NOMO-1 treated with dmso at 0.1 percent for 144 hours (cell line): Measurements from ENCODE around the gene TICAM1.
"Not testable (repeated sequence)": the region's sequence is repeated elsewhere in the genome, so short reads cannot be mapped to it uniquely, and the experiment has no call there.

Experiments
- DNase-seq: peaks from one replicate; lab custom pipeline; 2025; ENCODE audit not compliant: unreplicated experiment; lab: John Stamatoyannopoulos, UW

The TICAM1 gene

DNA sequence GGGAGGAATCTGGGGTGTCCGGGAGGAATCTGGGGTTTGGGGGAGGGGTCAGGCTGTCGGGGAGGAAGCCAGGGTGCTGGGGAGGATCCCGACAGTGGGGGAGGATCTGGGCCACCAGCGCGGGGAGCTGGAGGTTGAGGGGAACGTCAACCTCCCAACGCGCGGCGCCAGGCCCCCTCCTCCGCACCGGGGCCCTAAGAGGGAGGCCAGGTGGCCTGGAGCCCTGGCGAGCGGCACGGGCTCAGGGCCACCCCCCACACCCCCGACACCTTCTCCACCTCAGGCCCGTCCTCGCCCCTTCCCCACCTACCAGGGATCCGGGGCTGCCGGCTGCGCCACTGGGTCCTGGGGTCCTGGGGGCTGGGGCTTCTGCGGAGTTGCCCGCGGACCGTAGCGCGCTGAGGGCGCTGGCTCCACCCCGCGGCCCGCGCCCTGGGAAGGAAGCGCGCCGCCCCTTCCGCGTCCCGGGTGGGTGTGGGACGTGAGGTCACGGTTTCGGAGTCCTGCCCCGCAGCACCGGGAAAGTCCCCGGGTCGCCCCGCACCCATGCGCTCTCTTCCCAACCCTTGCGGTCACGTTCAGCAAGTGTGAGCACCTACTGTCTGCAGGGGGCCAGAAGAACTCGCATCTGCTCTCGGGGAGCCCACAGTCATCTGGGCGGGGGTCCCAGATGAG is at the start of gene TICAM1:
TICAM1 (minus strand) TSS at position 409 of the 675 bp plus-strand sequence. CDS start 13,335 bp downstream, outside the sequence.
- DNase-seq: no peak

DNA sequence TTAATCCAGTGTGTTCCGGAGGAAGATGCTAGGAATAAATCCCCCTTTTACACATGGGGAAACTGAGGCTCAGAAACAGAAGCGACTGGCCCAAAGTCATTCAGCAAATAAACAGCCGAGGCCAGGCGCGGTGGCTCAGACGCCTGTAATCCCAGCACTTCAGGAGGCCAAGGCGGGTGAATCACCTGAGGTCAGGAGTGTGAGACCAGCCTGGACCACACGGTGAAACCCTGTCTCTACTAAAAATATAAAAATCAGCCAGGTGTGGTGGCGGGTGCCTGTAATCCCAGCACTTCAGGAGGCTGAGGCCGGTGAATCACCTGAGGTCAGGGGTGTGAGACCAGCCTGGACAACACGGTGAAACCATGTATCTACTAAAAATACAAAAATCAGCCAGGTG is 47.5 kb upstream of the TICAM1 start:
- DNase-seq: no peak

DNA sequence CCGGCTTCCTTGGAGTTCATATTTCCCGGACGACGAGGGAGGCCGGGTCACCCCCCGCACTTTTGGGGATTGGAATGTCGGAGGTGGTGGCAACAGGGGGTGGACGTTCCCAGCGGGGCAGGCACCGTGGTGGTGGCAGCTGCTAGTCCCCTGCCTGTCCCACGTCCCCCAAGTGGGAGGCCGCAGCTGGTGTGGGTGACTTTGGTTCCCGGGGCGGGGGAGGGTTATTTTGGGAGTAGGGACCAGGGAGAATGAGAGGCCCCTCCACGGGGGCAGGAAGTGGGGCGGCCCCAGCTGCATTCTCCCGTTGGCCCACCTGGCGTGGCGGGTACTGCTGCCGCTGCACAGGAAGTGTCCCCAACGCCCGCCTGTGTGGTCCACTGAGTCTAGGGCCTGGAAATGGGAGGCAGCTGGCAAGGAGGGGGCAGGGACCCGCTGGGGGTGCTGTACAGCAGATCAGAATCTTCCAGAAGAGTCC is 47.0 kb upstream of the TICAM1 start:
- DNase-seq: no peak

DNA sequence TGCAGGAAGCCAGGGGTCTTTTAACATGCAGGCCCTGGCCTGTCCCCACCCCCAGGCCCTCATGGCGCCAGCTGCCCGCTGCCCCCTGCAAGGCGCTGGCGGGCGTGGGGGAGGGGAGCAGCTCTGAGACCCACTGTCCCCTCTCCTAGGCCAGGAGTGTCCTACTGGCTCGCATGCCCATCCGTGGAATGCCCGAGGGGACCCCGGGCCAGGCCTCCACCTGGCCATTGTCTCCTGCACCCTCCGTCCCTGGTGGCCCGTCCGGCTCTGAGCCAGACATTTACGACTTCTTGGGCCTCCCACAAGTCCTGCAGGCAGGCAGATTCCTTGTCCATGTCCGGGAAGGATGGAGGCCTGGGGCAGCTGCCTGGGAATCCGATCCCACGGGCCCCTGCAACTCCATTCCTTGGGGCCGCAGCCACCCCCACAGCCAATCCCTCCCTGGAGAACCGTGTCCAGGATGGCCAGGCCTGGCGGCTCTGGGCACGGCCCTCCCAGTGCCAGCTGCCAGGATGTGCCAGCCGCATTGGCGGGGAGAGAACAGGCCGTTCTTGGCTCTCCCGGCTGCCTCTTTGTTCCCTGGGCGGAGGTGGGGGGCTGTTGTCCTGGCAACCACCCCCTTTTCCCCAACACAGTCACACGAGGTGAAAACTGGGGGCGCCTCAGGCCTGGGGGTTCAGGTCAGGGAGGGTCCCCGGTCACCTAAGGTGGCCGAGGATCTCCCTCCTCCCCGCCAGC is 46.4 kb upstream of the TICAM1 start:
- DNase-seq: no peak

DNA sequence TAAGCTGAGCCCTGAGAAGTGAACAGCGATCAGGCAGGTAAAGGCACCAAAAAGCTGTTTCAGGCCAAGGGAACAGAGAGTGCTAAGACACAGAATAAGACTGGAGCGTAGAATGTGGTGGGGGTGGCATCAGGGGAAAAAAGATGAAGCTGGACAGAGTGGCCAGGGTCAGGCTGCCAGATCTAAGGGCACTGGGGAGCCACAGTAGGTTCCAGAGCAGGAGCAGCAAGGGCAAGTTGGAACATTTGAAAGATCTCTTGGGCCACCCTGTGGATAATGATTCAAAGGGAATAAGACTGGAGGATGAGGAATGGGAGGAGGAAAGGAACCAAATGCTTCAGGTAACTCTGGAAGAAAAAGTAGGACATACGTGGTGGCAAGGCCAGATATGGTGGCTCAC is 42.4 kb upstream of the TICAM1 start:
- no peak for DNase-seq

DNA sequence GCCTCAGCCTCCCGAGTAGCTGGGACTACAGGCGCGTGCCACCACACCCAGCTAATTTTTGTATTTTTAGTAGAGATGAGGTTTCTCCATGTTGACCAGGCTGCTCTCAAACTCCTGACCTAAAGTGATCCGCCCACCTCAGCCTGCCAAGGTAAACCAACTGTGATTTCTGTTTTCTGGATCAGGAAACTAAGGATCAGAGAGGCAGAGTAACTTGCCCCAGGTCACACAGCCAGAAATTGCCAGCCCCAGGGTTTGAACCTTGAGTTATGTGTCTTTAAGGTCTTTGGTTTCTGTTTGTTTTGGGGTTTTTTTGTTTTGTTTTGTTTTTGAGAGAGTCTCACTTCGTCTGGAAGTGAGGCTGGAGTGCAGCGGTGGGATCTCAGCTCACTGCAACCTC is 40.2 kb upstream of the TICAM1 start:
- no peak for DNase-seq

DNA sequence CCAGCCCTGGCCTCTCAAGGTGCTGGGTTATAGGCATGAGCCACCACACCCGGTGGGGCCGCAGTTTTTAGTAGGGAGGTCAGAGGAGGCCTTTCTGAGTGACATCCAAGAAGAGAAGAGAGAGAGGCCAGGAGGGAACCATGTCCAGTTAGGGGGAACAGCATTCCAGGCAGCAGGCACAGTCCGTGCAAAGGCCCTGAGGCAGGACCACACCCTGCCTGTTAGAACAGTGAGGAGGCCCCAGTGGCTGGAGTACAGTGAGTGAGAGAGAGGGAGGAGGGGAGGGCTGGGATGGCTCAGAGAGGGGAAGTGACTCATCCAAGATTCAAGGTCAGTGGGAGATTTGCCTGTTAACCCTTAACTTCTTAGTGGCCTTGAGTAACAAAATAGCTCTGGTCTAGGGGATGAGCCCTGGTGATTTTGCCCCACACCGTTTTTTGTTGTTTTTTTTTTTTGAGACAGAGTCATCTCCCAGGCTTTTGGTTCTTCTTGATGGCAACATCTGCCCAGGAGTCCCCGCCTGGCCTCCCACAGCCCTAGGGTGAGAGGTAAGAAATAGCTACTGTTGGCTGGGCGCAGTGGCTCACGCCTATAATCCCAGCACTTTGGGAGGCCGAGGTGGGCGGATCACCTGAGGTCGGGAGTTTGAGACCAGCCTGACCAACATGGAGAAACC is 38.7 kb upstream of the TICAM1 start:
- DNase-seq: peak; percentile 90

DNA sequence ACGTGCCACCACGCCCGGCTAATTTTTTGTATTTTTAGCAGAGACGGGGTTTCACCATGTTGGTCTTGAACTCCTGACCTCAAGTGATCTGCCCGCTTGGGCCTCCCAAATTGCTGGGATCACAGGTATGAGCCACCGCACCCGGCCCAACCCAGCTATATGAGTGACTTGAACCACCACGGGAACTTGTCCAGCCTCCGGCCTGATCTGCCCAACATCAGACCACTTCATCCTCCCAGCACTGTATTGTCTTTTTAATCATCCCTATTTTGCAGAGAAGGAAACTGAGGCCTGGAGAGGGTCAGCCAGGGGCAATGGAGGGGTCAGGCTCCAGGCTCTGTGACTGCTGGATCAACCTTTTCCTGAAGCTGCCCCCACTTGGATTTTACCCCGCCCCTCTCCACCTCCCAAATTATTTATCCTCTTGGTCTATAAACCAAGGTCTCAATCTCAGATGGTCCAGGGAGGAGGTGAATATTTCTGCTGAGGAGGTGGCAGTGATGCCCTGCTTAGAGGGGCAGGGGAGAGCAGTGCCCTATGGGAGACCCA is 36.8 kb upstream of the TICAM1 start:
- DNase-seq: no peak

DNA sequence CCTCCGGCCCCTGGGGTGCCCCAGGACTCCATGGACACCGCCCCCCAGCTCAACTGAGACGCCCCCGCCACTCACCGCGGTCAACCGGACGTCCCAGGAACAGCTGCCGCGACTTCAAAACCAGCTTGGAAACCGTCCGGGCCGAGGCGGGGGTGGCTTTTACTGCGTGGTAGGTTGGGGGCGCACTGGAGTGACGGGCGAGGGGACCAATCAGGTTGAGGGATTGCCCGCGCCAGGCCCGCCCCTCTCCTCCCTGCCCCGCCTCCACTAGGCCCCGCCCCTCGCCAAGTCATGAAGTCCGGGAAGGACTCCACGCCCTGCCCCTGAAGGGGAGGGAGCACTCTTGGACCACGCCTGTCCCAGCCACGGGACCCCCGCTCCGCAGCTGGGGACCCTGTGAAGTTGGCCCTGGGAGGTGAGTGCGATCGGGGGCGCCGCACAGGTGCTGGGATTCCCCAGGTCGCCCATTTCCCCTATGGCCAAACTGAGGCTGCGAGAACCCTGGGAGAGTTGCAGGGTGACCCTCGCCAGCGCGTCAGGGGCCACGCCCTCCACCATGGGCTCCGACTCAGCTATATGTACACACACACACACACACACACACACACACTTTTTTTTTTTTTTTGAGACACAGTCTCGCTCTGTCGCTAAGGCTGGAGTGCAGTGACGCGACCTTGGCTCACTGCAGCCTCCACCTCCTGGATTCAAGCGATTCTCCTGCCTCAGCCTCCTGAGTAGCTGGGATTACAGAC is 36.2 kb upstream of the TICAM1 start, which contains the start of gene PLIN3:
PLIN3 (minus strand) TSS at position 134 of the 752 bp plus-strand sequence. CDS start 6,273 bp downstream, outside the sequence.
- peak; percentile 81 for DNase-seq

DNA sequence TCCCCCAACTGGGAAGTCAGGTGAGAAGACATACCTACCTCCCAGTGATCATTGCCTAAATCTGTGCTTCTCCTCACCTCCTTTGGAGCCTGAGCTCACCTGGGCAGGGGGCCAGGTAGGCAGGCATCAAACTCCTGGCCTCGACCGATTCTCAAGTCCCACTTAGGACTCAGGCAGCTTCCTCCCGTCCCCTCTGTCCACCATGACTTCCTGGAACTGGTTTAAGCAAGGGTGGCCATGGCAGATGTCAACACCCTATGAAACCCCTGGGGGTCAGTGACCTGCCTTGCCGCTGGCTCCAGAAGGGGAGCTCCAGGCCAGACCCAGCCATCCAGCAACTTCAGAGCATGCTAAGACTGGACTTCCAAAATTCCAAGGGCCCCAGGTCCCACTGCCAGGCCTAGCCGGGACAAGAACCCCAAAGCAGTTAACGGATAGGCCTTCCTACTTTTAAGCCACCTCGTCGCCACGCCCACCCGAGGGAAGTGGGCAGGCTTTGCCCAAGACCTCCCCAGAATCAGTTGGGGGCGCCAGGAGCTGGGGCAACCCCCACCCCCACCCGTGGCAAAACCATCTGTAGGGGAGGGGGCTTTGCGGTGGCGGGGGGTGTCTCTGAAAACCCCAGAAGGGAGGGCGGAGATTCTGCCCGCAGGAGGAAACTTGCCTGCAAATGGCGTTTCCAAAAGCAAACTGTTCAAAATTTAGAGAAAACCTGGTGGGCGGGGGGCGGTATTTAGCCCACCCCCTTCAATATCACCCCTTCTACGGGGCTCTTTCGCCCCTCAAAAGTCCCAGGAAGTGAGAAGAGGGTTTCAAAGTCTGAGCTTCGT is 35.3 kb upstream of the TICAM1 start:
- no peak for DNase-seq

DNA sequence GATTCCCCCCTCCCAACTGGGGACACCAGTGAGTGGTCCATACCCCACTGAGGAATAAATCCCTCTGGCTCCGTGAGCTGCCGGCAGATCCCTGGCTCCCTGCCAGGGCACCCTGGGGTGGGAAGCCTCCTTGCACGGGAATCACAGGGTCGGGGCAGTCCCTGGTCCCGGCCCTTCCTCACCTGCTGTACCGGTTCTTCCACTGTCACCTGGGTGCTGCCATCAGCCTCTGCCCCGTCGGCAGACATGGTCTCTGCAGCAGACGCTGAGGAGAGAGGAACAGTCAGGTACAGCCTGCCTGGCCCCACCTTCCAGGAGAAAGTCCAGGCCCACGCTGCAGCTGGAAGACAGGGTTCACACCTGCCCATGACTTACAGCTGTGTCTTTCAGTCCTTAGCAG is 29.6 kb upstream of the TICAM1 start:
- no peak for DNase-seq

DNA sequence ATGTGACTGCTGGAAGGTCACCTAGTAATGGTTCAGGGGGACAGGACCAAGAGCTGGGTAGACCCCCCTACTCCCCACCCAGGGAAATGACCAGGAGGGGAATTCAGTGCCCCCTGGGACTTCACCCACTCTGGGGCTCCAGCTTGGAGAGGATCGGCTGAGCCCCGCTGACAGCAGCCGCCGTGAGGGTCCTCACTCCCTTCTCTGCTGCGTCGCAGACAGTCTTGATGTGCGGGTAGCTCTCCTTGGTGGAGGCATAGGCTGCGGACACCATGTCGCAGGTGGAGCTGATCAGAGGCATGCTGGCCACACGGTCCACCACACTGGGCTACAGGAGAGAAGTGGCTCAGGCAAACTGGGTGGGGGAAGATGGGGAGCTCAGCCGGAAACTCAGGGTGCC is 28.2 kb upstream of the TICAM1 start:
- no peak for DNase-seq

DNA sequence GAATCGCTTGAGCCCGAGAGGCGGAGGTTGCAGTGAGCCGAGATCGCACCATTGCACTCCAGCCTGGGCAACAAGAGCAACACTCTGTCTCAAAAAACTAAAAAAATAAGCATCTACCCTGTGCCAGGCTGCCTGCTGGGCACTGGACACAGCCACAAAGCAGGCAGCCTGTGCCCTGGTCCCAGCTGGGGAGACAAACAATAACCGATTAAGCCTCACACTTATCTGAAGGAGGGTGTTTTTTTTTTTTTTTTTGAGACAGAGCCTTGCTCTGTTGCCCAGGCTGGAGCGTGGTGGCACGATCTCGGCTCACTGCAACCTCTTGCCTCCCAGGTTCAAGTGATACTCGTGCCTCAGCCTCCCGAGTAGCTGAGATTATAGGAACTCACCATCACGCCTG is 25.0 kb upstream of the TICAM1 start:
- DNase-seq: not testable (repeated sequence)

DNA sequence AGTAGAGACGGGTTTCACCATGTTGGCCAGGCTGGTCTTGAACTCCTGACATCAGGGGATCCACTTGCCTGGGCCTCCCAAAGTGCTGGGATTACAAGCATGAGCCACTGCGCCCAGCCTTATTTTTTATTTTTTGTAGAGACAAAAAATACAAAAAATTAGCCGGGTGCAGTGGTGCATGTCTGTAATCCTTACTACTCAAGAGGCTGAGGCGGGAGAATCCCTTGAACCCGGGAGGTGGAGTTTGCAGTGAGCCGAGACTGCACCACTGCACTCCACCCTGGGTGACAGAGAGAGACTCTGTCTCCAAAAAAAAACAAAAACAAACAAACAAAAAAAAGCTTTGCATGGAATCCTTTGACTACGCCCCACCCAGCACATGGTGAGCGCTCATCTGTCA is 22.0 kb upstream of the TICAM1 start:
- DNase-seq: not testable (repeated sequence)

DNA sequence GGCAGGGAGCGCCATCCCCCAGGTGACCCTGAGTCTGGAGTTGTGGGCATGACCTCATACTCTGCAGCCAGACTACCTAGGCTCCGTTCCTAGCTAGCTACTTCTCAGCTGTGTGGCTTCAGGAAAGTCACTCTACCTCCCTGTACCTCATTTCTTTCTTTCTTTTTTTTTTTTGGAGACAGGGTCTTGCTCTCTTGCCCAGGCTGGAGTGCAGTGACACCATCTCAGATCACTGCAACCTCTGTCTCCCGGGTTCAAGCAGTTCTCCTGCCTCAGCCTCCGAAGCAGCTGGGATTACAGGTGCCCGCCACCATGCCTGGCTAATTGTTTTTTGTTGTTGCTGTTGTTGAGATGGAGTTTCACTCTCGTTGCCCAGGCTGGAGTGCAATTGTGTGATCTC is 21.0 kb upstream of the TICAM1 start:
- no peak for DNase-seq

DNA sequence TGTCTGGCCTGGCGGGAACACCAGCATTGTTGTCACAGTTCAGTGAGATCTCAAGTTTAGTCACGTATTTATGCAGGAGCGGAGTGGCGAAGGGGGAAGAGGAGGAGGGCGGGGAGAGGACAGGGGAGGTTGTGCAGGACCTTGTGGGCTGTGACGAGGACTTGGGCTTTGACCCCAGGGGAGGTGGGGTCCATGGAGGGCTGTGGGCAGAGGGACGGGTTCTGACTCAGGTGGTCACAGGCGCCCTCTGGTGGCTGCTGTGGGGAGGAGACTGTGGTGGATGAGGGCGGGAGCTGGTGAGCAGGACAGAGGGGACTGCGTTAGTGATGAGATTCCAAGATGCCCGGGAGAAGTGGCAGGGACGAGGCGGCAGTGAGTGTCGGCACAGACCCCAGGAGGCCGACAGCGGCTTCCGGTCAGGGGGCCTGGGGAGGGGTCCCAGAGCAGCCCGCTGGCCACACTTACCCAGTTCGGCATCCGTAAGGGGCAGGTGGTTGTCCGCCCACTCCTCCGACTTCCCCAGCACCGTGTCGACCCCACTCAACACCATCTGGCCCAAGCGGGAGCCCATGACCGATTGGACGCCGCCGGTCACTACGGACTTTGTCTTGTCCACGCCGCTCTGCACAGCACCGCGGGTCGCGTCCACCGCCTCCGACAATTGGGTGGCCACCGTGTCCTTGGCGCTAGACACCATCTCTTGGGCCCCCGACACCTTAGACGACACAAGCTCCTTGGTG is 20.2 kb upstream of the TICAM1 start:
- DNase-seq: no peak

DNA sequence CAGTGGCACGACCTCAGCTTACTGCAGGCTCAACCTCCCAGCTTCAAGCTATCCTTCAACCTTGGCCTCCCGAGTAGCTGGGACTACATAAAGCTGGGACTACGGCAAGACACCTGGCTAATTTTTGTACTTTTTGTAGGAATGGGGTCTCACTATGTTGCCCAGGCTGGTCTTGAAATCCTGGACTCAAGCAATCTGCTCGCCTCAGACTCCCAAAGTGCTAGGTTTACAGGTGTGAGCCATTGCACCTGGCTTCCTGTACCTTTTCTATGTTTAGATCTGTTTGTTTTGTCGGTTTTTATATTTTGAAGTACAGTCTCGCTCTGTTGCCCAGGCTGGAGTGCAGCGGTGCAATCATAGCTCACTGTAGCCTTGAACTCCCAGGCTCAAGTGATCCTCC is 17.5 kb upstream of the TICAM1 start:
- DNase-seq: no peak

DNA sequence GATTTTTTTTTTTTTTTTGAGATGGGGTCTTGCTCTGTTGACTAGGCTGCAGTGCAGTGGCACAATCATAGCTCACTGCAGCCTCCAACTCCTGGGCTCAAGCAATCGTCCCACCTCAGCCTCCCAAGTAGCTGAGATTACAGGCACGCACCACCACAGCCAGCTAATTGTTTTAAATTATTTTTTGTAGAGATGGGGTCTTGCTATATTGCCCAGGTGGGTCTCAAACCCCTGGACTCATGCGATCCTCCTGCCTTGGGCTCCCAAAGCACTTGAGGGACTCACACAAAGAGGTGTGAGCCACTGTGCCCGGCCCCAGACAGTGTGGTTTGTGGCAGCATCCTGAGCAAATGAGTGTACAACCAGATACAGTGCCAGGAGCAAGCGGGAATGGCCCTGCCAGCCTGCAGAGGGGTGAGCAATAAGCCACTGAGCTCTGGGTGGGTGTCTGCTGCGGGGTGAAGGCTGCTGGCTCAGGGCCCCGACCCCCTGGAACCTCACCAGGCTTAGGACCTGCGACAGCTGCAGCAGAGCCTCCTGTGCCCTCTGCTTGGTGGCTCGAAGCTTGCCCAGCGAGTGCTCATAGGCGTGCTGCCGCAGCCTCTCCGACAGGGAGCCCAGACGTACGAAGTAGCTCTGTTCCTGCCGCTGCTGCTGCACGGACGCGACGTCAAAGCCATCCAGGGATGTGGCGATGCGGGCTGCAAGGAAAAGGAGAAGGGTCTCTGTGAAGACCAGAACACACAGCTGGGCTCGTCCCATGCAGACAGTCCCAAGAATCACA is 15.9 kb upstream of the TICAM1 start:
- no peak for DNase-seq
